IPS-20b (cell line): ENCODE measurements around the gene ENPP6.
A peak's percentile ranks its signal among the peaks of the same experiment; 100 is the strongest.

Experiments
- H3K27ac ChIP-seq: one replicate; pipeline ENCODE4 v1.5.1; 2013; ENCODE audit warnings: low read length
- H3K27me3 ChIP-seq: 2 replicates; pipeline ENCODE4 v1.6.1; 2013; ENCODE audit warnings: mild to moderate bottlenecking, low read length, inconsistent platforms; ENCODE audit not compliant: insufficient read depth
- H3K36me3 ChIP-seq: 2 replicates; pipeline ENCODE4 v1.6.1; 2013; ENCODE audit warnings: low read depth, mild to moderate bottlenecking, inconsistent platforms, low read length, moderate library complexity; ENCODE audit not compliant: insufficient read depth
- H3K4me1 ChIP-seq: 2 replicates; pipeline ENCODE4 v1.6.1; 2013; ENCODE audit warnings: mild to moderate bottlenecking, control low read depth, inconsistent platforms, low read length, moderate library complexity; ENCODE audit not compliant: insufficient read depth
- H3K4me3 ChIP-seq: 2 replicates; pipeline ENCODE4 v1.5.1; 2013; ENCODE audit warnings: mild to moderate bottlenecking, low read length, inconsistent platforms
- H3K9ac ChIP-seq: 2 replicates; pipeline ENCODE4 v1.6.1; 2013; ENCODE audit warnings: low read depth, mild to moderate bottlenecking, inconsistent platforms, low read length, moderate library complexity
- H3K9me3 ChIP-seq: 2 replicates; pipeline ENCODE4 v1.6.1; 2013; ENCODE audit warnings: mild to moderate bottlenecking, low read depth, low read length, inconsistent platforms; ENCODE audit not compliant: insufficient read depth

The ENPP6 gene

DNA sequence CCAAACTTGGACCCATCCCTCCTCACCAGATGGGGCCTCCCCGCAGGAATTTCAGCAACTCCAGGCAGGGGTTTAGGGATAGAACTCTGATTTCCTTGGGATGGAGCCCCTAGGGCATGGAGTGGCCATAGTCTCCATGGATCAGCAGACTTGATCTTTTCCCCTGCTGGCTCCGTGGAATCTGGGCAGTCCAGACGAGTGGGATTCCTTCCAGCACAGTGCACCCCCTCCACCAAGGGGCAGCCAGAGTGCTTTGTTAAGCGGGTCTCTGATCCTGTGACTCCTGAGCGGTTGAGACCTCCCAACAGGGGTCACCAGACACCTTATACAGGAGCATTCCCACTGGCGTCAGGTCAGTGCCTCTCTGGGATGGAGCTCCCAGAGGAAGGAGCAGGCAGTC lies 40.4 kb downstream of the ENPP6 start:
- Histone ChIP-seq H3K27ac (no peak overlapping the region), H3K4me1 (no peaks in the 10 kb centered on the region), H3K9me3 (no peaks in the 10 kb centered on the region), H3K27me3 (no peaks in the 10 kb centered on the region), H3K36me3 (no peaks in the 10 kb centered on the region), H3K4me3 (no peak overlapping the region), H3K9ac (no peak overlapping the region)

- Histone ChIP-seq H3K4me3 (no peak overlapping the region), H3K36me3 (no peaks in the 10 kb centered on the region), H3K27ac (no peak overlapping the region), H3K4me1 (peaks cover 4% of the 10 kb centered on the region; the same call in 1 of the 2 replicates), H3K27me3 (peaks cover 2% of the 10 kb centered on the region), H3K9me3 (no peaks in the 10 kb centered on the region; the same call in 1 of the 2 replicates), H3K9ac (no peak overlapping the region)
Observed at GRCh38 chr4:184174571-184175488, 42.8 kb downstream of the ENPP6 start.

DNA sequence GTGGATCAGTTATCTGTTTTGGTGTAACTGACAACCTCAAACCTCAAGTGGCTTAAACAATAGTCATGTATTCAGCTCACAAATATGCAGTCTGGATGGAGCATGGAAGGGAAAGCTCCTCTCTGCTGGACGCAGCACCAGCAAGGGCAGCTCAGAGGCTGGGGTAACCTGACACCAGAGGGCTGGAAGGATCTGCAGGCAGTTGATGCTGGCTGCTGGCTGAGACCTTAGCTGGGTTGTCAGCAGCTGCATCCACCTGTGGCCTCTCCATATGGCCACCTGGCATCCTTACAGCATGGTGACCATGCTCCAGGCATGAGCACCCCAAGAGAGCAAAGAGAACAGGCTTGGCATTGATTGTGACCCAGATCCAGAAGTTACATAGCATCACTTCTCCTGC lies 46.7 kb downstream of the ENPP6 start:
- no peaks in the 10 kb centered on the region for H3K36me3 ChIP-seq
- no peaks in the 10 kb centered on the region; the same call in 1 of the 2 replicates for H3K9me3 ChIP-seq
- H3K4me1 ChIP-seq, result peaks cover 21% of the 10 kb centered on the region; the same call in 1 of the 2 replicates
- H3K4me3 ChIP-seq, result no peak overlapping the region
- no peak overlapping the region for H3K27ac ChIP-seq
- H3K9ac ChIP-seq, result no peak overlapping the region
- H3K27me3 ChIP-seq, result peaks cover 40% of the 10 kb centered on the region

- Histone ChIP-seq H3K4me3 (no peak overlapping the region), H3K4me1 (peaks cover 35% of the 10 kb centered on the region; the same call in 1 of the 2 replicates), H3K9ac (no peak overlapping the region), H3K27ac (no peak overlapping the region), H3K27me3 (peaks cover 57% of the 10 kb centered on the region), H3K36me3 (no peaks in the 10 kb centered on the region), H3K9me3 (no peaks in the 10 kb centered on the region; the same call in 1 of the 2 replicates)
Observed at GRCh38 chr4:184169225-184169867, 48.3 kb downstream of the ENPP6 start.

GRCh38 chr4:184168406-184169019 lies 49.2 kb downstream of the ENPP6 start:
- Histone ChIP-seq H3K36me3 (no peaks in the 10 kb centered on the region), H3K27me3 (peaks cover 60% of the 10 kb centered on the region), H3K4me1 (peaks cover 35% of the 10 kb centered on the region; the same call in 1 of the 2 replicates), H3K27ac (no peak overlapping the region), H3K4me3 (peak overlapping the region; percentile 48; the same call in 1 of the 2 replicates), H3K9me3 (no peaks in the 10 kb centered on the region; the same call in 1 of the 2 replicates), H3K9ac (peak overlapping the region; percentile 14; the same call in 1 of the 2 replicates)

DNA sequence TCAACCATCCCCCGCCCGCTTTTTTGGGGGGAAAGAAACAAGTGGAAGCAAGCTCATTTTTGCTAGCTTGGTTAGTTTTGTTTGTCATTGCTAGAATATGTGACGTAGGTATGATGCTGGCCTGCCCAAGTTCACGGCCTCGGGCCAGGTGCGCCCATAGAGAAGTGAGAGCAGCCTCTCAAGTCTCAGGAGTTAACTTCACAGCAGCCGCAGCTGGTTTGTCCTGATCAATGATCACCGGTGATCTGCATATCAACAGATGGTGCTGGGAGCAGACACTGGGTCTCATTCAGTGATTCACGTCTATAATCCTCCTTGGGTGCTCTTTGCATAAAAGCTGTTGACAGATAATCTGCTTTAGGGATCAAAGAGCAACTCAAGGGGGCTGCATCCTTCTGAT lies 50.1 kb downstream of the ENPP6 start:
- H3K27me3 ChIP-seq, result peaks cover 60% of the 10 kb centered on the region
- H3K9ac ChIP-seq, result no peak overlapping the region
- H3K36me3 ChIP-seq, result no peaks in the 10 kb centered on the region
- H3K4me1 ChIP-seq, result peaks cover 35% of the 10 kb centered on the region; the same call in 1 of the 2 replicates
- H3K4me3 ChIP-seq, result peak overlapping the region; percentile 48; the same call in 1 of the 2 replicates
- no peaks in the 10 kb centered on the region; the same call in 1 of the 2 replicates for H3K9me3 ChIP-seq
- no peak overlapping the region for H3K27ac ChIP-seq

- Histone ChIP-seq H3K9ac (no peak overlapping the region), H3K27me3 (peaks cover 60% of the 10 kb centered on the region), H3K4me3 (no peak overlapping the region), H3K9me3 (no peaks in the 10 kb centered on the region), H3K27ac (no peak overlapping the region), H3K4me1 (peaks cover 35% of the 10 kb centered on the region; the same call in 1 of the 2 replicates), H3K36me3 (no peaks in the 10 kb centered on the region)
Observed at GRCh38 chr4:184166736-184167135, 50.9 kb downstream of the ENPP6 start.

DNA sequence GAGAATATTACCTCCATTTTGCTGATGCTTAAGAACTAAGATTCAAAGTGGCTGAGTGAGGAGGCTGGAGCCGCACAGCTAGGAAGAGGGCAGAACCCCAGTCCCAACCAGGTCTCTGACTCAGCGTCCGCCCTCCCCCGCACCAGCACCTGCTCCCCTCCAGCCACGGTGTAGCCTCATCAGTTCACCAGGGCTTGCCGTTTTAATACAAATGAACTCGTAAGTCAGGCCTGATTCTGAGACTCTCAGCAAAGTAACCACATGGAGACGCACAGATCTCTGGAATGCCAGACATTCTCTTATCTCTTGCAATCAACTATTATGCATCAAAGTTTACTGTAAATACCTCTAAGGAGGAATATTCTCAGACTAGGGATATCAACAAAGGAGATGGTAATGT lies 52.4 kb downstream of the ENPP6 start:
- H3K27me3 ChIP-seq, result peaks cover 60% of the 10 kb centered on the region
- H3K4me1 ChIP-seq, result peaks cover 32% of the 10 kb centered on the region; the same call in 1 of the 2 replicates
- no peaks in the 10 kb centered on the region for H3K9me3 ChIP-seq
- H3K4me3 ChIP-seq, result 0 out of 2 replicates have a peak overlapping the region, but pooled peaks have one; percentile 8
- no peak overlapping the region for H3K27ac ChIP-seq
- H3K36me3 ChIP-seq, result no peaks in the 10 kb centered on the region
- no peak overlapping the region for H3K9ac ChIP-seq

DNA sequence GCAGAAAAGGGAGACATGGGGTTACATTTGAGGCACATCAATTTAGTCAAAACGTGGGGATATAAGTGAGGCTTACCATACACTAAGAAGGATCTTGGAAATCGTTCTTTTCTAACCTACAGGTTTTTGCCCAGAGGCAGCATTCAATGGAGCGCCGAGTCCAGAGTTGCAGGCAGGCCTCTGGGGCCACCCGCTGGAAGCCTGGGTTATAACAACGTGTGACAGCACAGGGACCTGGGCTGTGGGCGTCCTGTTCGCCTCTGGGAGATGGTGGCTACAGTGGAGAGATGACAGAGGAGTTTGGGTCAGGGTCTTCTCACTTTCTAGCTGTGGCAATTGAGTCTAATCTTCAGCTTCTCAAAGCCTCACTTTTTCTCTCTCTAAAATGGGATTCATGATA lies 53.9 kb downstream of the ENPP6 start:
- no peak overlapping the region for H3K4me3 ChIP-seq
- H3K27me3 ChIP-seq, result peaks cover 48% of the 10 kb centered on the region
- no peaks in the 10 kb centered on the region for H3K9me3 ChIP-seq
- no peak overlapping the region for H3K27ac ChIP-seq
- no peaks in the 10 kb centered on the region for H3K36me3 ChIP-seq
- peaks cover 32% of the 10 kb centered on the region; the same call in 1 of the 2 replicates for H3K4me1 ChIP-seq
- H3K9ac ChIP-seq, result no peak overlapping the region

DNA sequence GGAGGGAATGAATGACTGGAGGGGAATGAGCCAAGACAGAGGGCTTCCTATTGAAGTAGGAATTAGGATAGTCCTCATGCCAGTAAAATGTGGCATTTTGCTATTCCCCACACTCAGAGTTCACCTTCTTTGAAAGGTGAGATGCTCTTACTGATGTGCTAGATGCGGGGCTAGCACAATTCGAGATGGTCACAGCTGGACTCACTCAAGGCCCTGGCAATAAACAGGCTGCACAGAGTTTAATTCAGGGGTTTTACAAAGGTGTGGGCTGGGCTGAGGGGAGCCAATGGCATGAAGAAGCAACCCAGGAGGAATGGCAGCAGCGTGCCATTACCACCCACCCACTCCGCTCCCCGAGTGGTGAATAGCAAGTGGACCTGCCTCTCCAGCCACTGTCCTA lies 55.1 kb downstream of the ENPP6 start:
- H3K4me3 ChIP-seq, result no peak overlapping the region
- no peaks in the 10 kb centered on the region for H3K9me3 ChIP-seq

GRCh38 chr4:184157322-184157721 lies 60.4 kb downstream of the ENPP6 start:
- no peak overlapping the region for H3K27ac ChIP-seq
- H3K9ac ChIP-seq, result no peak overlapping the region
- no peaks in the 10 kb centered on the region for H3K4me1 ChIP-seq
- H3K4me3 ChIP-seq, result no peak overlapping the region
- H3K9me3 ChIP-seq, result no peaks in the 10 kb centered on the region
- H3K36me3 ChIP-seq, result no peaks in the 10 kb centered on the region
- H3K27me3 ChIP-seq, result peaks cover 5% of the 10 kb centered on the region; the same call in 1 of the 2 replicates

More for the DNA sequence above, 55.1 kb downstream of the ENPP6 start:
- Histone ChIP-seq H3K9ac (no peak overlapping the region), H3K36me3 (no peaks in the 10 kb centered on the region), H3K27me3 (peaks cover 36% of the 10 kb centered on the region), H3K27ac (no peak overlapping the region), H3K4me1 (peaks cover 29% of the 10 kb centered on the region; the same call in 1 of the 2 replicates)
